Measurements from ENCODE around the gene FAM98B. TPM values are rescaled to one million over a fixed set of nuclear protein-coding genes. Genes with fewer than 3 reads are reported as not detected.

Gene FAM98B
- total RNA-seq, result 39.6 TPM

DNA sequence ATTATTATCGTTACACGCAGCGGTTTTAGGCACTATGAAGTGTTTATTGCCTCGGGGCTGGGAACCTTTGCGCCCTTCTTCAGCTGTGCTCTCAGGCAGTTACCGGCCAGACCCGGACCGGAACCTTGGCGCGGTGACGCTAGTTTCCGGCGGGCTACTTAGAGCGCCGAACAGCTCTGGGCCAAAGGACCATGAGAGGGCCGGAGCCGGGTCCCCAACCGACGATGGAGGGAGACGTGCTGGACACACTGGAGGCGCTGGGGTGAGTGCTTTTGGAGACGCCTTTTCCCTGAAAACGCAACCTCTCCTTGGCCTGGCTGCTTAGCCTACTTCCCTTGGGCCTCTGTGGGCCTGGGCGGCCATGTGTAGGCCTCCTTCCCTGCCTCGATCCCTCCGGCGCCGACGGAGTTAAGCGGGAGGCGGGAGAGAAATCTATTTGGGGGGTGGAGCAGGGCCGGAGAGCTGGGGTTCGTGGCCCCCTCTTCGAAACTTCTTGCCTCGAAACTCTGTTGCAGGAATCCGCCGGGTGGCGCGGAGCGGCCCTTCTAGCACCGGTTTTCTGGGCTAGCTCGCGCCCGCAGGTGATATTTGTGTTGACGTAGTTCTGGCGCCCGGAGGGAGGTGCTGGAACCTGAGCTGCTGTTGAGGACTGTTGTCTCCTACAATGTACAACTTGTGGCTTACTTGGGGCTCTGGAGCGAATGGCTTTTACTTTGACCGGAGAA lies at the start of gene FAM98B:
FAM98B (plus strand) TSS at position 157 of the 725 bp plus-strand sequence; CDS start at position 192, 35 bp downstream.

Other genes starting within 250 kb of the FAM98B start
- 48.4 TPM for gene SPRED1, start 201.3 kb upstream of the FAM98B start, total RNA-seq
- gene RASGRP1, start 110.7 kb downstream of the FAM98B start, total RNA-seq, result 16.3 TPM

All from camera-type eye (tissue), 1 donor.